ENCODE results near the gene DNER.

DNER gene

GRCh38 chr2:229669841-229670240 lies 44.5 kb downstream of the DNER start:
- DNase-seq = no peak

- no peak for DNase-seq
Measured at GRCh38 chr2:229666811-229667210, 47.5 kb downstream of the DNER start.

GRCh38 chr2:229665158-229665557 lies 49.2 kb downstream of the DNER start:
- DNase-seq = no peak

- DNase-seq = no peak
Measured at GRCh38 chr2:229661478-229661877, 52.9 kb downstream of the DNER start.

GRCh38 chr2:229660951-229661350 lies 53.4 kb downstream of the DNER start:
- DNase-seq = no peak

GRCh38 chr2:229660391-229660790 lies 54.0 kb downstream of the DNER start:
- DNase-seq = no peak

- no peak for DNase-seq
Measured at GRCh38 chr2:229658004-229658403, 56.4 kb downstream of the DNER start.

GRCh38 chr2:229654437-229654836 lies 59.9 kb downstream of the DNER start:
- no peak for DNase-seq

GRCh38 chr2:229653531-229653930 lies 60.8 kb downstream of the DNER start:
- DNase-seq = no peak

GRCh38 chr2:229652796-229653195 lies 61.6 kb downstream of the DNER start:
- DNase-seq = no peak

- no peak for DNase-seq
Measured at GRCh38 chr2:229650901-229651300, 63.5 kb downstream of the DNER start.

GRCh38 chr2:229650059-229650458 lies 64.3 kb downstream of the DNER start:
- DNase-seq = no peak

- DNase-seq = no peak
Measured at GRCh38 chr2:229646186-229646723, 68.1 kb downstream of the DNER start.

- DNase-seq = no peak
Measured at GRCh38 chr2:229642371-229642770, 72.0 kb downstream of the DNER start.

- DNase-seq = no peak
Measured at GRCh38 chr2:229641676-229642075, 72.7 kb downstream of the DNER start.

GRCh38 chr2:229640636-229641035 lies 73.7 kb downstream of the DNER start:
- DNase-seq = no peak

GRCh38 chr2:229636571-229636970 lies 77.8 kb downstream of the DNER start:
- no peak for DNase-seq

GRCh38 chr2:229635371-229635680 lies 79.0 kb downstream of the DNER start:
- DNase-seq = no peak

GRCh38 chr2:229634601-229635370 lies 79.6 kb downstream of the DNER start:
- no peak for DNase-seq

GRCh38 chr2:229633556-229633955 lies 80.8 kb downstream of the DNER start:
- no peak for DNase-seq

- DNase-seq = no peak
Measured at GRCh38 chr2:229629039-229629438, 85.3 kb downstream of the DNER start.

- DNase-seq = no peak
Measured at GRCh38 chr2:229627728-229628127, 86.6 kb downstream of the DNER start.

GRCh38 chr2:229622495-229623355 lies 91.6 kb downstream of the DNER start:
- DNase-seq = no peak

GRCh38 chr2:229620759-229621158 lies 93.6 kb downstream of the DNER start:
- DNase-seq = no peak

Measured in right hindlimb (tissue), 1 donor.